H1 (cell line): ENCODE results near the gene PELI2. TPM values are rescaled to one million over a fixed set of nuclear protein-coding genes. Genes with fewer than 3 reads are reported as not detected.

ENCODE experiments used
- CHD2 ChIP-seq: IDR thresholded peaks from 2 replicates; pipeline ENCODE4 v1.6.1; 2012; ENCODE audit warnings: low read length, improper control_type of control experiment
- CHD7 ChIP-seq: fragments of 300-600 bp; sonication (generic); IDR thresholded peaks from 2 replicates; pipeline ENCODE4 v1.7.1; 2012; ENCODE audit warnings: low read length, moderate library complexity, mild to moderate bottlenecking, inconsistent platforms; ENCODE audit not compliant: insufficient replicate concordance
- JUN ChIP-seq: IDR thresholded peaks from 2 replicates; pipeline ENCODE4 v1.6.1; 2011; ENCODE audit warnings: low read depth, mild to moderate bottlenecking, improper control_type of control experiment, low read length
- SP1 ChIP-seq: IDR thresholded peaks from 2 replicates; pipeline ENCODE4 v1.6.1; 2011; ENCODE audit warnings: low read depth, low read length
- polyA plus RNA-seq, 7 experiments: library from polyadenylated mRNA; depleted of rRNA in 3 of 7; stranded (reverse) in 5 of 7; unstranded in 2 of 7; fragments of >200 nt in 5 of 7; fragments of 200-250 nt in 2 of 7; gene quantifications; 1 replicate in 5 of 7; 2 replicates in 1 of 7; 4 replicates in 1 of 7; pipeline versions ENCODE4 v1.2.1 to v1.2.3, GENCODE V29; 2011 to 2013; ENCODE audit warnings: missing spikeins in 2 of 7, mixed read lengths in 2 of 7
- total RNA-seq: library from RNA; stranded (reverse); fragmentation: NEBNext Ultra II Directional; extraction: Animal tissue kit (Norgen Biotek cat#: 25700); gene quantifications from 2 replicates; pipeline ENCODE4 v1.2.1, GENCODE V29; 2021

Gene PELI2
- total and polyA plus RNA-seq, 2 of the 8 experiments (the other 6 are each of a cell fraction or from before 2014, with no cell fraction given): 14.6 to 25.7 TPM

GRCh38 chr14:56185992-56186391 is 67.8 kb downstream of the PELI2 start (continued):
- TF ChIP-seq CHD7 (no peak), CHD2 (no peak), JUN (no peak), SP1 (no peak)
